SK-N-SH treated with all-trans-retinoic acid at 6 μM for 48 hours (cell line): ENCODE results near the gene CSF2.

Source experiments
- ARNTL ChIP-seq: fragments of 450-650 bp; formaldehyde crosslinking; IDR thresholded peaks from 2 replicates; pipeline ENCODE4 v1.5.0; 2020; ENCODE audit warnings: low read depth, mild to moderate bottlenecking, moderate library complexity, borderline replicate concordance
- CSDC2 ChIP-seq: fragments of 250-450 bp; sonication (Bioruptor Pico); IDR thresholded peaks from 2 replicates; pipeline ENCODE4 v1.5.0; 2020; ENCODE audit warnings: mild to moderate bottlenecking, moderate library complexity
- ESRRG ChIP-seq: fragments of 250-450 bp; sonication (Bioruptor Pico); IDR thresholded peaks from 2 replicates; pipeline ENCODE4 v1.6.1; 2021; ENCODE audit warnings: mild to moderate bottlenecking
- ISL1 ChIP-seq: fragments of 250-450 bp; sonication (Bioruptor Pico); IDR thresholded peaks from 2 replicates; pipeline ENCODE4 v2.1.2; 2022; ENCODE audit warnings: mild to moderate bottlenecking, moderate library complexity
- RARB ChIP-seq: fragments of 250-450 bp; sonication (Bioruptor Pico); IDR thresholded peaks from 2 replicates; pipeline ENCODE4 v1.8.0; 2021; ENCODE audit warnings: mild to moderate bottlenecking, moderate library complexity
- TOX ChIP-seq: fragments of 250-450 bp; sonication (Bioruptor Pico); IDR thresholded peaks from 2 replicates; pipeline ENCODE4 v1.8.0; 2021; ENCODE audit warnings: mild to moderate bottlenecking, moderate library complexity, borderline replicate concordance
- ZC3H10 ChIP-seq: fragments of 250-450 bp; sonication (Bioruptor Pico); IDR thresholded peaks from 2 replicates; pipeline ENCODE4 v1.5.1; 2021; ENCODE audit warnings: mild to moderate bottlenecking, moderate library complexity
- ZFP3 ChIP-seq: fragments of 250-450 bp; sonication (Bioruptor Pico); IDR thresholded peaks from 2 replicates; pipeline ENCODE4 v1.5.0; 2020; ENCODE audit warnings: mild to moderate bottlenecking, moderate library complexity
- ZFP30 ChIP-seq: fragments of 450-650 bp; formaldehyde crosslinking; IDR thresholded peaks from 2 replicates; pipeline ENCODE4 v1.5.0; 2022; ENCODE audit warnings: mild to moderate bottlenecking, moderate library complexity
- ZNF565 ChIP-seq: fragments of 450-650 bp; formaldehyde crosslinking; conservative IDR thresholded peaks from 2 replicates; pipeline ENCODE4 v1.5.0; 2020; ENCODE audit warnings: low read depth, mild to moderate bottlenecking, moderate library complexity
- ZNF70 ChIP-seq: fragments of 450-650 bp; formaldehyde crosslinking; IDR thresholded peaks from 2 replicates; pipeline ENCODE4 v1.5.0; 2020; ENCODE audit warnings: mild to moderate bottlenecking, moderate library complexity
- TF ChIP-seq, protein P1 (sequence below): fragments of 250-450 bp; sonication (Bioruptor Pico); IDR thresholded peaks from 2 replicates; pipeline ENCODE4 v1.8.0; 2021; ENCODE audit warnings: low read depth, mild to moderate bottlenecking, moderate library complexity, borderline replicate concordance
- TF ChIP-seq, protein P2 (sequence below): fragments of 250-450 bp; sonication (Bioruptor Pico); IDR thresholded peaks from 2 replicates; pipeline ENCODE4 v1.8.0; 2020; ENCODE audit warnings: mild to moderate bottlenecking, moderate library complexity, borderline replicate concordance

DNA sequence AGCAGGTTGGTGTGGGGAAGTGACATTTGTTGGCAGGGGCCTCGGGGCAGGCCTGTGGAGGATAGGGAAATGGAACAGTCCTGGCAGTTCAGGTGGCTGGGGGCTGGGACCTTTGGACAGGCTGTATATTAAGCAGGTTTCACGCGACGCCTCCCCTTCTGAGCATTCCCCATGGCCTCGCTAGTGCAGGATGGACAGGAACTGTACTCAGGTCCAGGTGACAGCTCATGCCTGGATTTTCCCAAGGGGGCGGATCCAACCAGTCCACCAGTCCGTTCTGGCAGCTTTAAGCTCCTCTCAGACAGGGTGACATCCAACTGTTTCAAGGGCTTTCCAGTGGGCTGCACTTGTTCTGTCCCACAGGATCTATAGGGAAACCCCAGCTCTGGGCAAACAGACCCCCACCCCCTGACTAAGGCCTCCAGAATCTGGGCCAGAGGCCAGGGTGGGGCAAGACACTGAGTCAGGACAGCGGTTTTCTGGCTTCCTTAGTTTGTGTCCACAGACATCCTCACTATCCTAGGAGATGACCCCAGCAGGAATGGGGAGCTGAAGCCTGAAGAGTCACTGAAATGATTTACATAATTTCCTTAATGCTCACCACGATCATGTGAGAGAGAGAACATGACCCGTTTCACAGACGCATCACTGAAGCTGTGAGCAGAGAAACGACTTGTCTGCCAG, 20.9 kb downstream of the CSF2 start:
- TF ChIP-seq ZFP3: no peak
- TF ChIP-seq, protein P1, sequence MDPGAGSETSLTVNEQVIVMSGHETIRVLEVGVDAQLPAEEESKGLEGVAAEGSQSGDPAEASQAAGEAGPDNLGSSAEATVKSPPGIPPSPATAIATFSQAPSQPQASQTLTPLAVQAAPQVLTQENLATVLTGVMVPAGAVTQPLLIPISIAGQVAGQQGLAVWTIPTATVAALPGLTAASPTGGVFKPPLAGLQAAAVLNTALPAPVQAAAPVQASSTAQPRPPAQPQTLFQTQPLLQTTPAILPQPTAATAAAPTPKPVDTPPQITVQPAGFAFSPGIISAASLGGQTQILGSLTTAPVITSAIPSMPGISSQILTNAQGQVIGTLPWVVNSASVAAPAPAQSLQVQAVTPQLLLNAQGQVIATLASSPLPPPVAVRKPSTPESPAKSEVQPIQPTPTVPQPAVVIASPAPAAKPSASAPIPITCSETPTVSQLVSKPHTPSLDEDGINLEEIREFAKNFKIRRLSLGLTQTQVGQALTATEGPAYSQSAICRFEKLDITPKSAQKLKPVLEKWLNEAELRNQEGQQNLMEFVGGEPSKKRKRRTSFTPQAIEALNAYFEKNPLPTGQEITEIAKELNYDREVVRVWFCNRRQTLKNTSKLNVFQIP: no peak
- no peak for TF ChIP-seq CSDC2 (CRISPR knock-in tag)
- TF ChIP-seq, protein P2, sequence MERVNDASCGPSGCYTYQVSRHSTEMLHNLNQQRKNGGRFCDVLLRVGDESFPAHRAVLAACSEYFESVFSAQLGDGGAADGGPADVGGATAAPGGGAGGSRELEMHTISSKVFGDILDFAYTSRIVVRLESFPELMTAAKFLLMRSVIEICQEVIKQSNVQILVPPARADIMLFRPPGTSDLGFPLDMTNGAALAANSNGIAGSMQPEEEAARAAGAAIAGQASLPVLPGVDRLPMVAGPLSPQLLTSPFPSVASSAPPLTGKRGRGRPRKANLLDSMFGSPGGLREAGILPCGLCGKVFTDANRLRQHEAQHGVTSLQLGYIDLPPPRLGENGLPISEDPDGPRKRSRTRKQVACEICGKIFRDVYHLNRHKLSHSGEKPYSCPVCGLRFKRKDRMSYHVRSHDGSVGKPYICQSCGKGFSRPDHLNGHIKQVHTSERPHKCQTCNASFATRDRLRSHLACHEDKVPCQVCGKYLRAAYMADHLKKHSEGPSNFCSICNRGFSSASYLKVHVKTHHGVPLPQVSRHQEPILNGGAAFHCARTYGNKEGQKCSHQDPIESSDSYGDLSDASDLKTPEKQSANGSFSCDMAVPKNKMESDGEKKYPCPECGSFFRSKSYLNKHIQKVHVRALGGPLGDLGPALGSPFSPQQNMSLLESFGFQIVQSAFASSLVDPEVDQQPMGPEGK (CRISPR knock-in tag): no peak
- no peak for TF ChIP-seq ARNTL (CRISPR knock-in tag)
- no peak for TF ChIP-seq ZFP30 (CRISPR knock-in tag)
- TF ChIP-seq ESRRG (CRISPR knock-in tag): no peak
- no peak for TF ChIP-seq ZNF565
- TF ChIP-seq TOX (CRISPR knock-in tag): no peak
- no peak for TF ChIP-seq RARB (CRISPR knock-in tag)
- TF ChIP-seq ZC3H10 (CRISPR knock-in tag): no peak
- TF ChIP-seq ZNF70 (CRISPR knock-in tag): no peak
- TF ChIP-seq ISL1 (CRISPR knock-in tag): no peak
